Stimulated activated CD8-positive, alpha-beta memory T cell treated with anti-CD3 and anti-CD28 coated beads, Interleukin-15, amount 100 ng/mL, for 48 hours (primary cell): ENCODE data around the gene SLC2A8.

ENCODE experiments used
- DNase-seq, 2 donors: peaks; one replicate each; pipeline ENCODE4 v3.0.0-alpha.2; 2020; ENCODE audit warnings: low read depth in 2 of 2

The SLC2A8 gene

GRCh38 chr9:127396808-127397645, at the start of gene SLC2A8:
TSS of gene SLC2A8 (plus strand) at chr9:127397169. CDS start at chr9:127397231, 62 bp downstream.
- DNase-seq, result peak; percentile 89 to 95

- DNase-seq, result no peak
These were observed 48.9 kb upstream of the SLC2A8 start for GRCh38 chr9:127347831-127348776.

GRCh38 chr9:127349483-127350113, 47.4 kb upstream of the SLC2A8 start:
- DNase-seq, result no peak

- no peak for DNase-seq
These were observed 45.5 kb upstream of the SLC2A8 start for GRCh38 chr9:127351182-127352166.

DNA sequence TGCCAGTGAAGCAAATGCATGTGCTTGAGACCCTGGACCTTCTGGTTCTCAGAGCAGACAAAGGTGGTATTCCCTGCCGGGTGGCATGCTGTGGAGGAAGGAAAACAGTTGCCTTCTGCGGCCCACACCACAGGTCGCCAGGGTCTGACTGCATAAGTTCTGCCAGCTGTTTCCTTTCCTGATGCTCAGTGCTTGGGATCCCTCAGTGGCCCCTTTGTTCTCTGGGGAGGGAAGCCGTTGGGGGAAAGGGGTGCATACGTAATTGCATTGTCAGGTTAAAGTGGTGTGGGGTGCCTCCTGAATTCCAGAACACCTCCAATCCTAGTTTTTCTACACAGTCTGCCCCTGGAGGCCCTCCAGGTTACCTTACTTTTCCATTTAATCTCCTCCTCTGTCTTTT, 43.1 kb upstream of the SLC2A8 start:
- DNase-seq, result no peak

DNA sequence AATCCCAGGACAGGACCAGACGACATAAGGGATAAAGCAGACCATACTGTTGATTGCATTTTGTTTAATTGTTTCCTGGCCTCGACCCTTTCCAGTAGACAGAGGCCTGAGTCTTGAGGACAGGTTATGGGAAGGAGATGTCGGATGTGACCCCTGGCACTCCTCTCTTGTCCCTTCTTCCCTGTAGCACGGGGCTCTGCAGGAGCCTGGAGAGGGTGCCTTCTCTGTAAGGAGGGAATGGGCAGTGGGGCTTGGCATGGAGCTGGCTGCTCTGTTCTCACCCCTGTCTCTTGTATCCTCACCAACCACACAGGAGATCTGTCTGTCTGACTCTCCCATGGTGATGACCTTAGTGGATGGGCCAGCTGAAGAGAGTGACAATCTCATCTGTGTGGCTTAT, 40.1 kb upstream of the SLC2A8 start:
- no peak for DNase-seq

DNA sequence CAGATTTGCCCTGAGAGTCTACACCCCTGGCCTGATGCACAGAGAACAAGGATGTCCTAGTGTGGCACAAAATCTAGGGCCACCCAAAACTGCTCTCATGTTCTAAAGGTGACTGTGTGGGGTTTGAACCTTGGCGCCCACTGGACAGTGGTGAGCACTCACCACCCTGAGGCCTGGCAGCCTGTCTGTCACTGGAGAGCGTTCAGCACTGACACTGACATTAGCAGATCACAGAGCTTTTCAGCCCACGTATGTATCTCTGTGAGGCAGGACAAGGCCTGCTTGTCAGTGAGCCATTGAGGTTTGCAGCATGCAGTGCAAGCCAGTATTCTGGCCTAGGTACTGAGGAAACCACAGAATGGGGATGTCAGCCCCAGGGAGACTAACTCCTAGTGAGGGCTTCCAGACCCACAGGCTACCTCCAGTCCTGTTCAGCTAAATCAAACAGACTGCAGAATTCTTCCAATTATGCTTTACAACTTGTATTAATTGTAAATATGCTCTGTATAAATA, 38.9 kb upstream of the SLC2A8 start:
- DNase-seq, result no peak

GRCh38 chr9:127358770-127359169, 38.2 kb upstream of the SLC2A8 start:
- DNase-seq, result no peak

DNA sequence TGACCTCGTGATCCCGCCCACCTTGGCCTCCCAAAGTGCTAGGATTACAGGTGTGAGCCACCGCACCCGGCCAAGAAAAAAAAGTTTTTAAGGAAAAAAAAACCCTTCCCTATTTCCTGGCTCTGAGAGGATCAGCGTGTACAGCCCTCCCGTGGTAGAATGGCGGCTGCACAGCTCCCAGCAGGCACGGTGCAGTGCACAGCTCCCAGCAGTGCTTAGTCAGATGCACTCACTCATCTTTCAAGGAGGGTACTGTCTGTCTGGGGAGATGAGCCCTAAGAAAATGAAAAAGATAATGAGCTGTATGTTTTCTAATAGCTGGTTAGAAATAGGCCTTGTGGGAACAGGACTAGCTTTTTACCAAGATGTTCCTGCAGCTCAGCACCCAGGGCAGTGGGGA, 36.7 kb upstream of the SLC2A8 start:
- no peak for DNase-seq

DNA sequence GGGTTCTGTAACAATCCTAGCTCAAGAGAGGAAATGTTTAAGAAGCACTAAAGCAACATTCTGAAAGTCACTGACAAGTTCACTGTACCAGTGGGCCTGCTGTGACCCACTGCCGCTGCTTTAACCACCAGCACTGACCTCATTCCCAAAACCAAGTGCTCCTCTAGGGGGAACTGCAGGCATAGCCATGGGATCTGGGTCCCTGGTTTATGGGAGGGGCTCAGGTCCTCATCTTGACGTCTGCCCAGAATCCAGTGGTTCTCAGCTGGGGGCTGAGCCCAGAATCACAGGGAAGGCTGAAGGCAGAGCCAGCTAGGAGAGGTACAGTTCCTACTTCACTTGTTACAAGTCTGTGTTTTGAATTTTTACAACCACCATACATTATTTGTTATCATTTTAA, 36.1 kb upstream of the SLC2A8 start:
- DNase-seq, result no peak

DNA sequence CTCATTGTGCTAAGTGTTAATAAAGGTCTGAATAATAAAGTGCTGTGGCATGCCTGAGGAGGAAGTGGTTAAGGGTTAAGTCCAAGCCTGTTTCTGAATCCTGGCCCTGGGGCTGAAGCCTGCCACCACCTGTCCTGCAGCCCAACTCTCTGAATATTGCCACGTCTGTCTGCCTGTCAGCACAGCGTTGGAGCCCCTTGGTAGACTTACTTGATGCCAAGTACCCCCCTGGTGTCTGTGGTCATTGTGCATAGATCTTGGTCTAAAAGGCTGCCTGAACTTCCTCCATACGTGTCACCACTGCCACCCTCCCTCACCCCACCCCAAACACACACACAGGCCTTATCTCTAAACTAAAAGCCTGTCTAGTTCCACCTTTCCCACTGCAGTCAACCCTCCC, 35.4 kb upstream of the SLC2A8 start:
- no peak for DNase-seq

GRCh38 chr9:127362829-127363228, 34.1 kb upstream of the SLC2A8 start:
- no peak for DNase-seq

DNA sequence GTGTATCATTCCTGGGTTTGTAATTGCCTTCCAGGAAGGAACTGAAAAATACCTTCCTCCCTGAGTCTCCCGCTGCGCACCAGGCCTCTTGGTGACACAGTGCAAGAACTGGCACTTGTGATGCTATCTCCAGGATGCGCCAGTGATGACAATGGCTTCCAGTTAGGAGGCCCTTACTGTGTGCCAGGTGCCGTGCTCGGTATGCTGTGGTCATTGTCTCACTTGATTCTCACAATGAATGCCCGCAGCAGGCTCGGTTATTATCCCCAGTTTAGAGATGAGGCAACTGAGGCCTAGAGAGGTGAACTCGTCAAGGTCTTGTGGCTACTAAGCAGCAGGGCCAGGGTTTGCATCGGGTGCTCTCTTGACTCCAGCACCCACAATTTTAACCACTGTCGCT, 31.5 kb upstream of the SLC2A8 start:
- DNase-seq, result no peak

DNA sequence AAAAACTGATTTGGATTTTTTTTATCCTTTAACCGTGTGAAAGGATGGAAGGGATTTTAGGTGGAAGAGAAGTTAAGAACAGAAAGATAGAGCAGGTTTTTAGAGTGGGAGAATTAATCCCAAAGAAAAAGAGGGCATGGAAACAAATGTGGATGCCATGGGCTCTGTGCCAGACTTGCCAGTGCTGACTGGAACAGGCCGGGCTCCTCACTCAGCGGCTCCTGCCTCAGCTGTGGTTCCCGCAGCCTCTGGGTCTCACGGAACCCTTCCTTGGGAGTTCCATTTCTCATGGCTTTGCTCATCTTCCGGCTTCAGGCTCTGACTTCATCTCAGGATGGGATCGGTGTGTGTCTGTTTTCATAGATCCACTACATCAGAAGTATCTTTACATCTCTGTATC, 30.4 kb upstream of the SLC2A8 start:
- DNase-seq, result no peak

DNA sequence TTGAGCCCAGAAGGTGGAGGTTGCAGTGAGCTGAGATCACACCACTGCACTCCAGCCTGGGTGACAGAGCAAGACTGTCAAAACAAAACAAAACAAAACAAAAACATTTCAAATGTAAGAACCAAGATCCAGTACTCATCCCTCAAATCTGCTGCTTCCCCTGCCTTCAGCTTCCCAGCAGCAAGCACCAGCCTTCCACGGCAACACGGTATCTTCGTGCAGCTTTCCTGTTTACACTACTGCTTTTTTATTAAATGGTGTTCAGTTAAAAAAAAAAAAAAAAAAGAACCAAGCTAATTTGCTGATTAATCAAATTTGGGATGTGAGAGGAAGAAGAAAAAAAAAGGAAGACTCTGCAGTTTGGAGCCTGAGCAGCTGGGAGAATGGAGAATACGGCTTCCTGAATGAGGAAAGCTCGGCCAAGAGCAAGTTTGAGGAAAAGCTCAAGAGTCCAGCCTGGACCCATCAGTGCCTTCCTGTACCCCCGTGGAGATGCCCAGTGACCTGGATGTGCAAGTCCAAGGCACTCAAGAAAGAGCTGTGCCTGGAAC, 28.0 kb upstream of the SLC2A8 start:
- DNase-seq, result no peak

GRCh38 chr9:127369428-127369827, 27.5 kb upstream of the SLC2A8 start:
- DNase-seq, result no peak

DNA sequence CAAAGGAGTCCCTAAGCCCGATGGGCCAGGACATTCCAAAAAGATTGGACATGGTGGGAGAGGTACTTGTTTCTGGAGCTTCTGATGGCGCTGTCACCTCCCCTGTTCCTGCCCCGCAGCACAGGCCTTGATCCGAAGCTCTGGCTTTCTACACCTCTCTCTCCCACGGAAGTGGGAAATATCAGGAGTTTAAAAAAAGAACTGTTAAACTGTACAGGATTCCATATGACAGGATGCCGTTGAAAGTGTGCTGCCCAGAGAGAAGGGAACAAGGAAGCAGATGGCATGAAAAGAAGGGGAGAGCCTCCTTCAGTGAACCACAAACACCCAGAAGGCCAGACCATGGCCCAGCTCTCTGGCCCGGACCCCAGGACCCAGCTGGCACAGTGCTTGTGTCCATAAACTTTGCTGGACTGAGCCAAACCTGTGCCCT, 26.8 kb upstream of the SLC2A8 start:
- DNase-seq, result no peak

DNA sequence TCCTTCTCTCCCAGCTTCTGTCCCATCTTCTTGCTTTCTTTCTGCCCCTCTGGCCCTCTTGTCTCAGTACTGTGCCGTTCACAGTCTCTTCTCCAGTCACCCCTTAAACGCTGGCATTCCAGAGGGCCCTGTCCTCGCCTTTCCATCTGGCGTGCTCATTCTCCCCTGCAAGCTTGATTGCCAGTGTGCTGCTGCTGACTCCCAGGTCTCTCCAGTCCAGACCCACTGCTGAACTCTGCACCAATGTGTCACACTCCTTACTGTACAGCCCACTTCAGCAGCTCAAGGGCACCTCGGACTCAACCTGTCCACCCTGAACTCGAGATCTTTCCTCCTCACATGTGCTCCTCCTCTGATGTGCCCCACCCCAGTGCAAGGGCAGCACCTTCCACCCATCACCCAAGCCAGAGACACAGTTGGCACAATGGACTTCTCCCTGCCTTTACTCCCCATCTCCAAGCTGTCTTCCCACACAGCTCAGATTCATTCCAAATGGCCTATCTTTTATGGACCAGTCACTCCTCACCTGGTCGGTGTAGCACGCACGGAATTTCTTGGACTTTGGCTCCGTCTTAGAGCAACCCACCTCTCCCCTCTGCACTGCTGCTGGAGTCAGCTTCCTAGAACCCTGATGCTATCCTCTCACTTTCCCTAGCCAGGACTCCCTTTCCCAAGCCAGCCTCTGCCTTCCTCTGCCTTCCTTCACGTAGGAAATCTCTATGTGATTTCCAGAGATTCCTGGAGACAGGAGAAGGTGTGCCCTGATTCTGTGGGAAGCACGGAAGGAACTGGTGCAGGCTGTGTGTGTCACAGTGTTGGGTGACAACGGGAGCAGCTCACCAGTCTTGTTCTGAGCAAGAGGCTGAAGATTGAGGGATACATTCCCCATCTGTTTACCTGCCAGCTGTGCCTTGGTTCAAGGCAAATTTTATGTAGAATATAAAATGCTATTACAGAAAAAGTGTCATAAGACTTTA, 26.0 kb upstream of the SLC2A8 start:
- DNase-seq, result no peak

GRCh38 chr9:127380479-127380878, 16.5 kb upstream of the SLC2A8 start:
- DNase-seq, result no peak
